ENCODE measurements around the gene RAB11FIP4. TPM values are rescaled to one million over a fixed set of nuclear protein-coding genes. Genes with fewer than 3 reads are reported as not detected.

RAB11FIP4 gene
- total and polyA plus RNA-seq, 4 donors = 5.2 to 19.1 (median 12.8) TPM

DNA sequence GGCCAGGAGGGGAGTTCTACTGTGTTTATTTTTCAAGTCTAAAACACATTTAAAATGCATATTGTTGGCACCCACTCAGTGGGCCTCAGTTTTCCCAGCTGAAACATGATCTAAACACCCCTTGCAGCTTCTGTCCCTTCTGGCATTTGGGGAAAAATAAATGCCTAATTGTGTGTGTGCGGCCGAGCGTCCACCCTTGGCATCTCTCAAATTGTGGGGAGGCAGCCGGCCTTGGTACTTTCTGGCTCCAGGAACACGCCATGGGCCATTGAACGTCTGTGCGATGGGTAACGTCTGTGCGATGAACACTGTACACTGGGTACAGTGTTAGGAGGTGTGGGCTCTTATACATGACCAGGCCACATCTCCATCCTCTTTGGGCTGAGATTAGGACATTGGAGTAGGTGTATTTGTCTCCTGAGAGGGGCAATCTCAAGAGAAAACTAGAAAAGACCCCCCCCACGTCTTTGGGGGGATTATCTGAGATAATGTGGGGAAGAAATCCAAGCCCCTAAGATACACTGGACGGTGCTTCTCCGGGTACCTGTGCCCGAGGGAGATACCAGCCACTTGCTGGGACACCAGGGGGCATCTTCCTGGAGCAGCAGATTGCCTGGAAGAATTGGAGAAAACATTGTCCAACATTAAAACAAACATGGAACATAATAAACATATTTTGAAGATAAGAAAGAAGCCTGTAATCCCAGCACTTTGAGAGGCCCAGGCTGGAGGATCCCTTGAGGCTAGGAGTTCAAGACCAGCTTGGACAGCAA is 54.9 kb downstream of the RAB11FIP4 start:
- ATAC-seq (ENCODE audit: insufficient read depth, low FRiP score) = no peak
- H3K9me3 ChIP-seq (ENCODE audit: control insufficient read depth in 4 of 4, insufficient read depth in 3 of 4, low read length in 3 of 4) = no peaks in the 10 kb centered on the region
- no peak overlapping the region for H3K9ac ChIP-seq (ENCODE audit: insufficient read depth in 1 of 2, low read length in 2 of 2)
- H3K27me3 ChIP-seq (ENCODE audit: control insufficient read depth in 3 of 3, insufficient read depth in 3 of 3, low read length in 2 of 3) = no peaks in the 10 kb centered on the region
- no peak for DNase-seq
- no peak overlapping the region for H3K27ac ChIP-seq (ENCODE audit: low read depth in 1 of 2, low read length in 1 of 2)
- no peak overlapping the region for H3K4me3 ChIP-seq
- TF ChIP-seq, protein P1, sequence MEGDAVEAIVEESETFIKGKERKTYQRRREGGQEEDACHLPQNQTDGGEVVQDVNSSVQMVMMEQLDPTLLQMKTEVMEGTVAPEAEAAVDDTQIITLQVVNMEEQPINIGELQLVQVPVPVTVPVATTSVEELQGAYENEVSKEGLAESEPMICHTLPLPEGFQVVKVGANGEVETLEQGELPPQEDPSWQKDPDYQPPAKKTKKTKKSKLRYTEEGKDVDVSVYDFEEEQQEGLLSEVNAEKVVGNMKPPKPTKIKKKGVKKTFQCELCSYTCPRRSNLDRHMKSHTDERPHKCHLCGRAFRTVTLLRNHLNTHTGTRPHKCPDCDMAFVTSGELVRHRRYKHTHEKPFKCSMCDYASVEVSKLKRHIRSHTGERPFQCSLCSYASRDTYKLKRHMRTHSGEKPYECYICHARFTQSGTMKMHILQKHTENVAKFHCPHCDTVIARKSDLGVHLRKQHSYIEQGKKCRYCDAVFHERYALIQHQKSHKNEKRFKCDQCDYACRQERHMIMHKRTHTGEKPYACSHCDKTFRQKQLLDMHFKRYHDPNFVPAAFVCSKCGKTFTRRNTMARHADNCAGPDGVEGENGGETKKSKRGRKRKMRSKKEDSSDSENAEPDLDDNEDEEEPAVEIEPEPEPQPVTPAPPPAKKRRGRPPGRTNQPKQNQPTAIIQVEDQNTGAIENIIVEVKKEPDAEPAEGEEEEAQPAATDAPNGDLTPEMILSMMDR (IDR thresholded peaks at IDR 0.05; ENCODE audit: control extremely low read depth, extremely low read depth) = no peak
- WGBS, 2 donors = 88 to 90% methylated on average over 13 of the region's 13 CpGs
- H3K4me1 ChIP-seq (ENCODE audit: control insufficient read depth in 5 of 5, insufficient read depth in 5 of 5, low read length in 5 of 5) = peaks cover 0 to 6% (median 0%) of the 10 kb centered on the region in 5 donors
- no peaks in the 10 kb centered on the region for H3K36me3 ChIP-seq (ENCODE audit: control insufficient read depth in 4 of 4, insufficient read depth in 4 of 4, low read length in 4 of 4)

DNA sequence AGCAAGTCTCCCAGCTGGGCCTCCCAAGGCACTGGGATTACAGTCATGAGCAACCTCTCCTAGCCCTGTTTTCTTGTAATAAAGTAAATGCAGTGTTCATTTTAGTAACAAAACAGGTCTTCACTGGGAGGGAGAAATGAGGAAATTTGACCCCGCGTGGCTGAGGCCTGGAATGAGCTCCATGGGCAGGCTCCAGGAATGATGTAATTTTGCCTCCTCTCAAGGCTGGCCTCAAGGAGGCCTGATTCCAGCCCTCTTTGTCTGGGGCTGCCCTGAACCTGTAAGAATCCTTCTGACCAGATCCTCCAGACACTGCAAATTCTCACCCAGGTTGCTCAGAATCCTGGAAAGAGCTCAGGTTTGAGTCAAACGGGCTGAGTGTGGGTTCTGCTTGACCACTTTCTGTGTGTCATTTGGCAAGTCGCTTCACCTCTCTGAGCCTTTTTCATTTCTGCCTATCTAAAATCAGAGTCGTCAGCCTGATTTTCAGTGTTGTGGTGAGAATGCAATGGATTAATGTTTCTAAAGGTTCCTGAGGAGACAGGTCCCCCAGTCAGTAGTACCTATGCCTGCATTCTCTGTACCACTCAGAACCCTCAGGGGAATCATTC is 57.1 kb downstream of the RAB11FIP4 start:
- ATAC-seq (ENCODE audit: insufficient read depth, low FRiP score) (no peak), DNase-seq (peak in 1 of 3 donors; percentile 20)
- Histone ChIP-seq H3K4me3 (no peak overlapping the region), H3K36me3 (ENCODE audit: control insufficient read depth in 4 of 4, insufficient read depth in 4 of 4, low read length in 4 of 4) (no peaks in the 10 kb centered on the region), H3K9ac (ENCODE audit: insufficient read depth in 1 of 2, low read length in 2 of 2) (no peak overlapping the region), H3K4me1 (ENCODE audit: control insufficient read depth in 5 of 5, insufficient read depth in 5 of 5, low read length in 5 of 5) (peaks cover 0 to 4% (median 0%) of the 10 kb centered on the region in 5 donors), H3K9me3 (ENCODE audit: control insufficient read depth in 4 of 4, insufficient read depth in 3 of 4, low read length in 3 of 4) (no peaks in the 10 kb centered on the region), H3K27ac (ENCODE audit: low read depth in 1 of 2, low read length in 1 of 2) (no peak overlapping the region), H3K27me3 (ENCODE audit: control insufficient read depth in 3 of 3, insufficient read depth in 3 of 3, low read length in 2 of 3) (no peaks in the 10 kb centered on the region)
- WGBS, 2 donors = 74 to 84% methylated on average over 5 of the region's 5 CpGs
- TF ChIP-seq, protein P1 (IDR thresholded peaks at IDR 0.05; ENCODE audit: control extremely low read depth, extremely low read depth) = no peak

DNA sequence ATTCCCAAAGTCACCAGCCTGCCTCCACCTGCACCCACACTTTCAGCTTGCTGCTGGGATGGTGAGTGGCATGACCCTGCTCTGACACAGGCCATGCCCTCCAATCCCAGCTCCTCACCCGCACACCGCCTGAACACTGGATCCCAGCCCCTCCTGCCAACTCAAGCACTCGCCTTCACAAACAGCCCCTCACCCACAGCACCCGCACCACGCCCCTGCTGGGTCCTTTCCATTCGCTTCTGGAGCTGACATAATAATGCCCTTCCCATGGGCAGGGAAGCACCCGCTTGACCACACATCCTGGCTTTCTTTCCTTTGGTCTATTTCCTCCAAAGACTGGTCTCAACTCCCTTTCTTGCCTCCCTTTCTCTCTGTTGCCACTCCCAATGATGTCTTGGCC is 57.6 kb downstream of the RAB11FIP4 start:
- H3K36me3 ChIP-seq (ENCODE audit: control insufficient read depth in 4 of 4, insufficient read depth in 4 of 4, low read length in 4 of 4) = no peaks in the 10 kb centered on the region
- DNase-seq (no peak), ATAC-seq (ENCODE audit: insufficient read depth, low FRiP score) (no peak)
- H3K27ac ChIP-seq (ENCODE audit: low read depth in 1 of 2, low read length in 1 of 2) = no peak overlapping the region
- TF ChIP-seq, protein P1 (IDR thresholded peaks at IDR 0.05; ENCODE audit: control extremely low read depth, extremely low read depth) = no peak
- no peaks in the 10 kb centered on the region for H3K9me3 ChIP-seq (ENCODE audit: control insufficient read depth in 4 of 4, insufficient read depth in 3 of 4, low read length in 3 of 4)
- no peaks in the 10 kb centered on the region for H3K27me3 ChIP-seq (ENCODE audit: control insufficient read depth in 3 of 3, insufficient read depth in 3 of 3, low read length in 2 of 3)
- no peak overlapping the region for H3K9ac ChIP-seq (ENCODE audit: insufficient read depth in 1 of 2, low read length in 2 of 2)
- H3K4me3 ChIP-seq = no peak overlapping the region
- 78 to 86% methylated on average over 7 of the region's 7 CpGs for WGBS, 2 donors
- peaks cover 0 to 4% (median 0%) of the 10 kb centered on the region in 5 donors for H3K4me1 ChIP-seq (ENCODE audit: control insufficient read depth in 5 of 5, insufficient read depth in 5 of 5, low read length in 5 of 5)

Measured in lung (tissue), 12 donors.